Bronchial epithelial cell (primary cell): Measurements from ENCODE around the gene NUDT19. TPM values are rescaled to one million over a fixed set of nuclear protein-coding genes. Genes with fewer than 3 reads are reported as not detected.
A peak's percentile ranks its signal among the peaks of the same experiment; 100 is the strongest.

Experiments
- DNase-seq: peaks from one replicate; pipeline ENCODE4 v3.0.0-alpha.2; 2010; ENCODE audit warnings: low read depth
- FAIRE-seq: peaks from 2 replicates; lab custom pipeline; 2011; peaks lifted over from hg19 to GRCh38; lab: Jason Lieb, UNC
- H3K27me3 ChIP-seq: 2 replicates; pipeline ENCODE4 v1.5.1; 2011; ENCODE audit warnings: low read length; ENCODE audit not compliant: control insufficient read depth, insufficient read depth
- H3K36me3 ChIP-seq: 2 replicates; pipeline ENCODE4 v1.5.1; 2011; ENCODE audit warnings: low read length; ENCODE audit not compliant: control insufficient read depth, insufficient read depth
- H3K4me3 ChIP-seq: 2 replicates; pipeline ENCODE4 v1.5.1; 2011; ENCODE audit warnings: mild to moderate bottlenecking, low read depth, low read length, control low read depth
- total RNA-seq: library from RNA; depleted of rRNA; stranded (reverse); fragments of >200 nt; gene quantifications from 2 replicates; pipeline ENCODE4 v1.2.1, GENCODE V29; 2014
- TF ChIP-seq, protein P1 (sequence below): IDR thresholded peaks from 2 replicates; pipeline ENCODE4 v1.5.1; 2011; ENCODE audit warnings: mild to moderate bottlenecking, moderate library complexity, low read length, control low read depth, inconsistent platforms; ENCODE audit not compliant: insufficient read depth, severe bottlenecking

NUDT19 gene
- total RNA-seq, 1 donor from 2014 or later, result 5.5 TPM

DNA sequence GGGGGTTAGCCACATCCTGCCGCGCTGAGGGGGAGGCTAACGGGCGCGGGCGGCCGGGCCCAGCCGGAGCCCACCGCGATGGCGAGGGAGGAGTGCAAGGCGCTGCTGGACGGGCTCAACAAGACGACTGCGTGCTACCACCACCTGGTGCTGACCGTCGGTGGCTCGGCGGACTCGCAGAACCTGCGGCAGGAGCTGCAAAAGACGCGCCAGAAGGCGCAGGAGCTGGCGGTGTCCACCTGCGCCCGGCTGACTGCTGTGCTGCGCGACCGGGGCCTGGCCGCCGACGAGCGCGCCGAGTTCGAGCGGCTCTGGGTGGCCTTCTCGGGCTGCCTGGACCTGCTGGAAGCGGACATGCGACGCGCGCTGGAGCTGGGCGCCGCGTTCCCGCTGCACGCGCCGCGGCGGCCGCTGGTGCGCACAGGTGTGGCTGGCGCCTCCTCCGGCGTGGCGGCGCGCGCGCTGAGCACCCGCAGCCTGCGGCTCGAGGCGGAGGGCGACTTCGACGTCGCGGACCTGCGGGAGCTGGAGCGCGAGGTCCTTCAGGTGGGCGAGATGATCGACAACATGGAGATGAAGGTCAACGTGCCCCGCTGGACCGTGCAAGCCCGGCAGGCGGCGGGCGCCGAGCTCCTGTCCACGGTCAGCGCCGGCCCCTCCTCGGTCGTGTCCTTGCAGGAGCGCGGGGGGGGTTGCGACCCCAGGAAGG lies 15.3 kb upstream of the NUDT19 start:
- H3K27me3 ChIP-seq, result peaks cover 17% of the 10 kb centered on the region
- H3K4me3 ChIP-seq, result peak overlapping the region; percentile 93
- DNase-seq, result no peak
- TF ChIP-seq, protein P1, sequence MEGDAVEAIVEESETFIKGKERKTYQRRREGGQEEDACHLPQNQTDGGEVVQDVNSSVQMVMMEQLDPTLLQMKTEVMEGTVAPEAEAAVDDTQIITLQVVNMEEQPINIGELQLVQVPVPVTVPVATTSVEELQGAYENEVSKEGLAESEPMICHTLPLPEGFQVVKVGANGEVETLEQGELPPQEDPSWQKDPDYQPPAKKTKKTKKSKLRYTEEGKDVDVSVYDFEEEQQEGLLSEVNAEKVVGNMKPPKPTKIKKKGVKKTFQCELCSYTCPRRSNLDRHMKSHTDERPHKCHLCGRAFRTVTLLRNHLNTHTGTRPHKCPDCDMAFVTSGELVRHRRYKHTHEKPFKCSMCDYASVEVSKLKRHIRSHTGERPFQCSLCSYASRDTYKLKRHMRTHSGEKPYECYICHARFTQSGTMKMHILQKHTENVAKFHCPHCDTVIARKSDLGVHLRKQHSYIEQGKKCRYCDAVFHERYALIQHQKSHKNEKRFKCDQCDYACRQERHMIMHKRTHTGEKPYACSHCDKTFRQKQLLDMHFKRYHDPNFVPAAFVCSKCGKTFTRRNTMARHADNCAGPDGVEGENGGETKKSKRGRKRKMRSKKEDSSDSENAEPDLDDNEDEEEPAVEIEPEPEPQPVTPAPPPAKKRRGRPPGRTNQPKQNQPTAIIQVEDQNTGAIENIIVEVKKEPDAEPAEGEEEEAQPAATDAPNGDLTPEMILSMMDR, result no peak
- peaks cover 2% of the 10 kb centered on the region for H3K36me3 ChIP-seq
- FAIRE-seq, result no peak

DNA sequence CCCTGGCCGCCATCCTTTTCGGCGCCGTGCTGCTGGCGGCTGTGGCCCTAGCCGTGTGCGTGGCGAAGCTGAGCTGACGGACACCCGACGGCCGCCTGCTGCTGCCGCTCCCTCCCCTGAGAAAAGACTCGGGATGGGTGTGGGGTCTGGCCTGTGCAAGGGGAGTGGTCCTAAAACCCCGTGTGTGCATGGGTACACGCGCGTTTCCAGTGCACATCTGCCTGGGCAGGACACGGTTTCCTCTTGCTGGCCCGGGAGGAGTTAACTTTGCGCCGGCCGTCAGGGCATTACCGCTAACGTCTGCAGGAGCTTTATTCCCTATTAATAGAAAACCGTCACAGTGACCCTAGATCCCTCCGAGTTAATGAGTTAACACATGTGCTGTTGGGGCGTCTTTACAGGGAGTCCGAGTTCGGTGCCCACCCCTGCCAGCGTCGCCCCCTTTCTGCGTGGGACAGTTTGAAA lies 14.7 kb upstream of the NUDT19 start:
- TF ChIP-seq, protein P1, result no peak
- DNase-seq (no peak), FAIRE-seq (no peak)
- peaks cover 17% of the 10 kb centered on the region for H3K27me3 ChIP-seq
- peaks cover 2% of the 10 kb centered on the region for H3K36me3 ChIP-seq
- no peak overlapping the region for H3K4me3 ChIP-seq

DNA sequence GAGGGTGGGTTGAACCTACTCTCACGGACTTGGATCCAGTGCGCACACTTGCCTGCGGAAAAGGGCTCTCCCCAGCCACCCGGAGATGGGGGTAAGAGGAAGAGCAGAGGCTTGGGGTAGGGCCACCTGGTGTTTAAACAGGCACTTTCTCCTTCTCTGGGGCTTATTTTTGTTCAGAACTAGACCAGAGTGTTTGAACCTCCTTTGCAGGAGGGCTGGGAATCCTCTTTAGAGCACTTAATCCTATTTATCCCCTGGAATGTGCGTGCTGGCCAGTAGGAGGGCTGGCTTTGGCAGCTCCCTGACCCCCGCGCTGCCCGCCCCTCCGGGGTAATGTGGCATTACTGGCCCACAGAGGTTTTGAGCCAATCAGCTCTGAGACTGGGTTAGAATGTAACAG lies 14.0 kb upstream of the NUDT19 start:
- H3K36me3 ChIP-seq, result peaks cover 2% of the 10 kb centered on the region
- peaks cover 17% of the 10 kb centered on the region for H3K27me3 ChIP-seq
- no peak overlapping the region for H3K4me3 ChIP-seq
- FAIRE-seq (no peak), DNase-seq (no peak)
- TF ChIP-seq, protein P1, result no peak

DNA sequence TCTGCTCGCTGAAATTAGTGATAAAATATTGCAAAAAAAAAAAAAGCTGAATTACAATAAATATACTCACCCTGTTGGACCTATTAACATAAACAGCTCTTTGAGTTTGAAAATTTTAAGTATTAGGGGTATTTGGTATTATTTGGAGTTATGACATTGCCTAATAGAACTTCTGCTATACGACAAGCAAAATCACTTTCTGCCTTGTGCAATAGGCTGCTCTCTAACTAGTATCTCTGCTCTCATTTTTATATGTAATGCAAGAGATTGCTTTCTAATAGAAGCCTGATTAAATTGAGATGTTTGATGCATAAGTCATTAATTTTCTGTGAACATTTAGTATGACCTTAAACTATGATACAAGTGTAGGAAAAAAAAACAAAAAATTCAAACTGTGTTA lies 10.6 kb upstream of the NUDT19 start:
- H3K4me3 ChIP-seq, result no peak overlapping the region
- H3K36me3 ChIP-seq, result no peaks in the 10 kb centered on the region
- no peak for DNase-seq
- H3K27me3 ChIP-seq, result peaks cover 15% of the 10 kb centered on the region
- no peak for FAIRE-seq
- TF ChIP-seq, protein P1, result no peak

DNA sequence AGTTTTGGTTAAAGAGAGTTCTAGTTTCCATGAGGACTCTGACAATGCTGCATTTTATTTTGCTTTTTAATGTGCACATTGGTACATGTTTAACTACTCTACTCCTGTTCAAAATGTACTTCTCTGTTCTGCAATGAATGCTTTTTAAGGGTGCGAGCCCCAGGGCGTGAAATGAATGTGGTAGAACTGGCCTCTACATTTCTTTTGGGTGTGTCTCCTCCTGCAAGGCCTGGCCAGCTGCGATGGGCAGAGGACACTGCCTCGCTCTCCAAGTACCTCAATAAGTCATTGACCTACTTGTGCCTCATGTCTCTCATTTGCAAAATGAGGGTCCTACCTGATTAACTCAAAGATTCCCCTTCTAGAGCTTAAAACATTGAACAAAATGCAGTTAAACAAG lies 9.3 kb upstream of the NUDT19 start:
- TF ChIP-seq, protein P1, result no peak
- FAIRE-seq (no peak), DNase-seq (peak; percentile 12)
- no peaks in the 10 kb centered on the region for H3K36me3 ChIP-seq
- H3K27me3 ChIP-seq, result peaks cover 3% of the 10 kb centered on the region
- H3K4me3 ChIP-seq, result no peak overlapping the region
